SH-SY5Y (cell line): ENCODE results near the gene SORCS1.

Experiments used
- GATA2 ChIP-seq: IDR thresholded peaks from 2 replicates; pipeline ENCODE4 v1.6.1; 2011; ENCODE audit warnings: mild to moderate bottlenecking, low read depth, low read length
- GATA3 ChIP-seq: IDR thresholded peaks from 2 replicates; pipeline ENCODE4 v1.6.1; 2011; ENCODE audit warnings: low read depth, mild to moderate bottlenecking, low read length, moderate library complexity

GRCh38 chr10:106967452-106967851 lies 197.1 kb downstream of the SORCS1 start:
- TF ChIP-seq GATA2 (no peak), GATA3 (no peak)
